Osteoblast (primary cell): ENCODE measurements around the gene MYH13. TPM values are rescaled to one million over a fixed set of nuclear protein-coding genes. Genes with fewer than 3 reads are reported as not detected.

Source experiments
- DNase-seq: peaks from one replicate; pipeline ENCODE4 v3.0.0; 2011; ENCODE audit warnings: low spot score, mixed read lengths; ENCODE audit not compliant: insufficient read length; ENCODE audit errors: missing footprints
- H2AFZ ChIP-seq: 2 replicates; pipeline ENCODE4 v1.6.0; 2011; ENCODE audit warnings: mild to moderate bottlenecking, low read length
- H3K27ac ChIP-seq: 2 replicates; pipeline ENCODE4 v1.5.1; 2011; ENCODE audit warnings: mild to moderate bottlenecking, low read depth, low read length, moderate library complexity
- H3K27me3 ChIP-seq: 2 replicates; pipeline ENCODE4 v1.6.0; 2012; ENCODE audit warnings: mild to moderate bottlenecking, control low read depth, inconsistent platforms, low read length, moderate library complexity; ENCODE audit not compliant: insufficient read depth
- H3K36me3 ChIP-seq: 2 replicates; pipeline ENCODE4 v1.5.1; 2011; ENCODE audit warnings: mild to moderate bottlenecking, low read length, control low read depth, moderate library complexity; ENCODE audit not compliant: insufficient read depth
- H3K4me1 ChIP-seq: 2 replicates; pipeline ENCODE4 v1.5.1; 2011; ENCODE audit warnings: mild to moderate bottlenecking, low read length, control low read depth, moderate library complexity; ENCODE audit not compliant: insufficient read depth
- H3K4me2 ChIP-seq: 2 replicates; pipeline ENCODE4 v1.6.0; 2011; ENCODE audit warnings: mild to moderate bottlenecking, low read length; ENCODE audit not compliant: insufficient read depth
- H3K4me3 ChIP-seq: fragments of 200-600 bp; sonication (generic); 3 replicates; pipeline ENCODE4 v1.5.1; 2012; ENCODE audit warnings: mild to moderate bottlenecking, low read length, inconsistent platforms; ENCODE audit not compliant: insufficient read depth
- H3K79me2 ChIP-seq: 2 replicates; pipeline ENCODE4 v1.6.0; 2012; ENCODE audit warnings: mild to moderate bottlenecking, low read length, control low read depth, inconsistent platforms; ENCODE audit not compliant: insufficient read depth
- H3K9me3 ChIP-seq: 2 replicates; pipeline ENCODE4 v1.5.1; 2011; ENCODE audit warnings: low read depth, low read length, control low read depth
- H4K20me1 ChIP-seq: 2 replicates; pipeline ENCODE4 v1.6.0; 2012; ENCODE audit warnings: mild to moderate bottlenecking, low read length, control low read depth; ENCODE audit not compliant: insufficient read depth
- CTCF ChIP-seq: IDR thresholded peaks from 2 replicates; pipeline ENCODE4 v1.5.1; 2011; ENCODE audit warnings: mild to moderate bottlenecking, low read depth, low read length, moderate library complexity; ENCODE audit errors: extremely low read depth
- total RNA-seq: library from RNA; depleted of rRNA; stranded (reverse); fragments of >200 nt; gene quantifications from 2 replicates; pipeline ENCODE4 v1.2.3, GENCODE V29; 2012

The MYH13 gene
- total RNA-seq, 1 donor, result not detected

DNA sequence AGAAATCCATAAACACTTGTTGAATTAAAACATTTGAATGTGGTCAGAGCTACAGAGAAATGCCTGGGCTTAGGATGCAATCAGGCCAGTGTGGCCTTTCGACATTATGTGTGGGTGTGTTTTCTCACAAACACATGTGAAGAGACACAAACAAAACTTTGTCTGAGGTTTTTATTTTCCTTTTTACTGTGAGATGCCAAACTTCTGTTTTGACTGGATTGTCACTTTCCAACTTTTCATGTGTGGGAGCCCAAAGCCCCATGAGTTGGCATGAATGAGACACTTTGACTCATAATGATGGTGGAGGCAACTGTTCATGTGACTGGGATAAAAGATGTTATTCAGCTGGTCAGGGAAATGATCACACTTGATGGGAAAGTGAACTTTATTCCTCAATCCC, 102.5 kb downstream of the MYH13 start:
- Histone ChIP-seq H3K27ac (no peak overlapping the region), H3K4me1 (no peaks in the 10 kb centered on the region), H3K27me3 (no peaks in the 10 kb centered on the region), H4K20me1 (no peaks in the 10 kb centered on the region), H2AFZ (no peak overlapping the region), H3K9me3 (no peaks in the 10 kb centered on the region), H3K36me3 (no peaks in the 10 kb centered on the region), H3K4me3 (no peak overlapping the region), H3K79me2 (no peaks in the 10 kb centered on the region), H3K4me2 (no peak overlapping the region)
- TF ChIP-seq CTCF, result no peak
- DNase-seq, result no peak

GRCh38 chr17:10268005-10268404, 104.8 kb downstream of the MYH13 start:
- Histone ChIP-seq H4K20me1 (no peaks in the 10 kb centered on the region), H3K79me2 (no peaks in the 10 kb centered on the region), H3K4me2 (no peak overlapping the region), H3K27ac (no peak overlapping the region), H3K36me3 (no peaks in the 10 kb centered on the region), H3K4me1 (no peaks in the 10 kb centered on the region), H3K9me3 (no peaks in the 10 kb centered on the region), H2AFZ (no peak overlapping the region), H3K27me3 (no peaks in the 10 kb centered on the region), H3K4me3 (no peak overlapping the region)
- no peak for TF ChIP-seq CTCF
- no peak for DNase-seq

- no peak for DNase-seq
- no peaks in the 10 kb centered on the region for H4K20me1 ChIP-seq
- H3K4me2 ChIP-seq, result no peak overlapping the region
- H3K79me2 ChIP-seq, result no peaks in the 10 kb centered on the region
- no peaks in the 10 kb centered on the region for H3K4me1 ChIP-seq
- H3K9me3 ChIP-seq, result no peaks in the 10 kb centered on the region
- H3K27me3 ChIP-seq, result no peaks in the 10 kb centered on the region
- H2AFZ ChIP-seq, result no peak overlapping the region
- H3K4me3 ChIP-seq, result no peak overlapping the region
- H3K36me3 ChIP-seq, result no peaks in the 10 kb centered on the region
- TF ChIP-seq CTCF, result no peak
- no peak overlapping the region for H3K27ac ChIP-seq
Measured at GRCh38 chr17:10266296-10266876, 106.4 kb downstream of the MYH13 start.

GRCh38 chr17:10265100-10265810, 107.6 kb downstream of the MYH13 start:
- H3K4me3 ChIP-seq, result no peak overlapping the region
- no peaks in the 10 kb centered on the region for H3K4me1 ChIP-seq
- H4K20me1 ChIP-seq, result no peaks in the 10 kb centered on the region
- no peak overlapping the region for H2AFZ ChIP-seq
- no peaks in the 10 kb centered on the region for H3K36me3 ChIP-seq
- H3K9me3 ChIP-seq, result no peaks in the 10 kb centered on the region
- no peak for TF ChIP-seq CTCF
- no peaks in the 10 kb centered on the region for H3K79me2 ChIP-seq
- H3K27me3 ChIP-seq, result no peaks in the 10 kb centered on the region
- no peak overlapping the region for H3K4me2 ChIP-seq
- no peak for DNase-seq
- no peak overlapping the region for H3K27ac ChIP-seq
